ENCODE data around the gene IKZF4. TPM values are rescaled to one million over a fixed set of nuclear protein-coding genes. Genes with fewer than 3 reads are reported as not detected.
"Not testable (repeated sequence)": the region's sequence is repeated elsewhere in the genome, so short reads cannot be mapped to it uniquely, and the experiment has no call there.

The IKZF4 gene
- total RNA-seq, 1 donor from 2014 or later = 33.2 TPM

- intact Hi-C loops (cut with micrococcal nuclease) = no loop called here
Observed at GRCh38 chr12:56037161-56037560, 16.3 kb downstream of the IKZF4 start.

GRCh38 chr12:56038022-56038655, 17.3 kb downstream of the IKZF4 start:
- intact Hi-C loops (cut with micrococcal nuclease) = no loop called here

GRCh38 chr12:56040151-56040550, 19.3 kb downstream of the IKZF4 start:
- intact Hi-C loops (cut with micrococcal nuclease) = loop anchor here (2.0 to 5.0 kb wide), 4 partner anchors 19 to 427 kb away; partner anchors contain the start of genes ANKRD52, IKZF4, PYM1 and SPRYD4

- intact Hi-C loops (cut with micrococcal nuclease) = loop anchor here (1.0 to 5.0 kb wide), 19 partner anchors 12 to 647 kb away; partner anchors contain the start of genes ANKRD52, CS, DNAJC14 and IKZF4
Observed at GRCh38 chr12:56040963-56041551, 20.2 kb downstream of the IKZF4 start.

GRCh38 chr12:56041552-56042429, 20.9 kb downstream of the IKZF4 start, which contains the start of gene RPS26:
TSS of gene RPS26 (plus strand) at chr12:56041918. CDS start at chr12:56042167, 249 bp downstream.
- intact Hi-C loops (cut with micrococcal nuclease) = loop anchor here (1.0 to 5.0 kb wide), 19 partner anchors 12 to 647 kb away; partner anchors contain the start of genes ANKRD52, CS, DNAJC14 and IKZF4

DNA sequence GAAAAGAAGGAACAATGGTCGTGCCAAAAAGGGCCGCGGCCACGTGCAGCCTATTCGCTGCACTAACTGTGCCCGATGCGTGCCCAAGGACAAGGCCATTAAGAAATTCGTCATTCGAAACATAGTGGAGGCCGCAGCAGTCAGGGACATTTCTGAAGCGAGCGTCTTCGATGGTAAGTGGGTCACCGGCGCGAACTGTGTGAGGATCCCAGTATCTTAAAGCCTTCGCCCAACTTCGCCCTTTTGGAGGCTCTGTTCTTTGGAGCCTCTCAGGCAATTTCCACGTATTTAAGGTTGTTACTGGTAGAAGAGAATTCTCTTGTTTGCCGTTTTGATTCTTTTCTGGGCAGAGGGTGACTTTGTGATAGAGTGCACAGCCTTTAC, 21.6 kb downstream of the IKZF4 start:
- intact Hi-C loops (cut with micrococcal nuclease) = loop anchor here (5.0 kb wide), 1 partner anchor 425 kb away; the partner anchor contains the start of gene SPRYD4

GRCh38 chr12:56042843-56043242, 22.0 kb downstream of the IKZF4 start:
- intact Hi-C loops (cut with micrococcal nuclease) = loop anchor here (5.0 kb wide), 1 partner anchor 424 kb away; the partner anchor contains the start of gene SPRYD4

GRCh38 chr12:56046027-56046780, 25.4 kb downstream of the IKZF4 start:
- intact Hi-C loops (cut with micrococcal nuclease) = loop anchor here (2.0 kb wide), 1 partner anchor 315 kb away; the partner anchor contains the start of gene STAT2

GRCh38 chr12:56053407-56053893, 32.6 kb downstream of the IKZF4 start:
- intact Hi-C loops (cut with micrococcal nuclease) = no loop called here

GRCh38 chr12:56059964-56060363, 39.1 kb downstream of the IKZF4 start:
- intact Hi-C loops (cut with micrococcal nuclease) = not testable (repeated sequence)

DNA sequence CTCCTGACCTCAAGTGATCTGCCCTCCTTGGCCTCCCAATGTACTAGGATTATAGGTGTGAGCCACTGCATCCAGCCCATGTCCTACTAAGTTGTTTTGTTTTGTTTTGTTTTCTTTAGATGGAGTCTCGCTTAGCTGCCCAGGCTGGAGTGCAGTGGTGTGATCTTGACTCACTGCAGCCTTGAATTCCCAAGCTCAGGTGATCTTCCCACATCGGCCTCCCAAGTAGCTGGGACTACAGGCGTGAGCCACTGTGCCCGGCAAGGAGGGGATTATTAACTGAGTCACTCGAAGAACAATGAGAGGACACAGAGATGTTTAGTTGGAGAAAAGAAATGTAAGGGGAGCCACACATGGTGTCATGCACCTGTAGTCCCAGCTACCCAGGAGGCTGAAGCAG, 41.1 kb downstream of the IKZF4 start:
- intact Hi-C loops (cut with micrococcal nuclease) = no loop called here

DNA sequence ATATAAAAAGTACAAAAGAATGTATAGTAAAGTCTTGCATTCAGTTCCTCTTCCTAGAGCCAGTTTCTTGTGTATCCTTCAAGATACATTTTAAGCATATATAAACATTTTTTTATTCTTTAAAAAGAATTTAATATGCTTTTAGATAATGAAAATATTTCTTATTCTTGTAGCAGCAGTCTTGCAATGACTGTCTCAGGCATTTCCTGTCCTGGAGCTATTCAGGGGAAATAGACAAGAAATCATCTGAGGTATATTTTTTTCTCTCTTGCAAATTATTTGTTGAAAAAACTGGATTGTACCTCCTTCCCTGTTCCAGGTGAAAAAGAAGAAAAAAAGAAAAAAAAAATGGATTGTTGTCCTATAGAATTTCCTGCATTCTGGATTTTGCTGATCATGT, 42.2 kb downstream of the IKZF4 start:
- intact Hi-C loops (cut with micrococcal nuclease) = no loop called here

GRCh38 chr12:56071648-56072047, 50.8 kb downstream of the IKZF4 start:
- intact Hi-C loops (cut with micrococcal nuclease) = no loop called here

- intact Hi-C loops (cut with micrococcal nuclease) = no loop called here
Observed at GRCh38 chr12:56074396-56074795, 53.6 kb downstream of the IKZF4 start.

GRCh38 chr12:56077966-56078365, 57.1 kb downstream of the IKZF4 start:
- intact Hi-C loops (cut with micrococcal nuclease) = not testable (repeated sequence)

- intact Hi-C loops (cut with micrococcal nuclease) = no loop called here
Observed at GRCh38 chr12:56078427-56078826, 57.6 kb downstream of the IKZF4 start.

GRCh38 chr12:56078931-56079722, 58.3 kb downstream of the IKZF4 start:
- intact Hi-C loops (cut with micrococcal nuclease) = loop anchor here (1.0 kb wide), 4 partner anchors 25 to 49 kb away; partner anchors contain the start of genes ESYT1, PA2G4 and RPL41

GRCh38 chr12:56079723-56080555, 59.1 kb downstream of the IKZF4 start, which contains the start of gene ERBB3:
TSS of gene ERBB3 (plus strand) at chr12:56080165. CDS start at chr12:56080301, 136 bp downstream.
- intact Hi-C loops (cut with micrococcal nuclease) = loop anchor here (1.0 kb wide), 4 partner anchors 24 to 48 kb away; partner anchors contain the start of genes ESYT1, PA2G4 and RPL41
